GM12872 (cell line): ENCODE measurements around the gene UGGT1.

Experiments
- TF ChIP-seq, protein P1 (sequence below): IDR thresholded peaks from 3 replicates; pipeline ENCODE4 v1.5.1; 2011; ENCODE audit warnings: low read depth, mild to moderate bottlenecking, low read length, moderate library complexity; ENCODE audit not compliant: insufficient read depth

UGGT1 gene

DNA sequence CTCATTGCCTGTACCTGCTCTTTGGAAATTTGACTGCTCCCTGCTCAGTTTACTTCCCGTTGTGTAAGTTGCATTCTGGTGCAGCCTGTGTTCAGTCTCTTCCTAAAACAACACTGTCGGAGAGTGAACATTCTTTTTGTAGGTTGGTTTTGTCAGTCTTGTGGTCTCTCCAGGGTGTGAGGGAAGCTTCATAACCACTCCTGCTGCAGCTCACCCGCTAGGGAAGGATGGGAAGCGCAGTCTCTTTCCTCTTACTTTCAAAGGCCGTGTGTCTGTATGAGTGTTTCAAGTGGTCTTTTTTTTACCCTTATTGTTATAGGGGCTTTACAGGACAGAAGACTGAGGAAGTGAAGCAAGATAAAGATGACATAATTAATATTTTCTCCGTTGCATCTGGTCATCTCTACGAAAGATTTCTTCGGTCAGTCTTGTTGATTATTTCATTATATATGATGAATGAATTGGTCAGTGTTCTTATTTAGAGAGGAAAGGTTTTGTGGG, 87.2 kb downstream of the UGGT1 start:
- TF ChIP-seq, protein P1, sequence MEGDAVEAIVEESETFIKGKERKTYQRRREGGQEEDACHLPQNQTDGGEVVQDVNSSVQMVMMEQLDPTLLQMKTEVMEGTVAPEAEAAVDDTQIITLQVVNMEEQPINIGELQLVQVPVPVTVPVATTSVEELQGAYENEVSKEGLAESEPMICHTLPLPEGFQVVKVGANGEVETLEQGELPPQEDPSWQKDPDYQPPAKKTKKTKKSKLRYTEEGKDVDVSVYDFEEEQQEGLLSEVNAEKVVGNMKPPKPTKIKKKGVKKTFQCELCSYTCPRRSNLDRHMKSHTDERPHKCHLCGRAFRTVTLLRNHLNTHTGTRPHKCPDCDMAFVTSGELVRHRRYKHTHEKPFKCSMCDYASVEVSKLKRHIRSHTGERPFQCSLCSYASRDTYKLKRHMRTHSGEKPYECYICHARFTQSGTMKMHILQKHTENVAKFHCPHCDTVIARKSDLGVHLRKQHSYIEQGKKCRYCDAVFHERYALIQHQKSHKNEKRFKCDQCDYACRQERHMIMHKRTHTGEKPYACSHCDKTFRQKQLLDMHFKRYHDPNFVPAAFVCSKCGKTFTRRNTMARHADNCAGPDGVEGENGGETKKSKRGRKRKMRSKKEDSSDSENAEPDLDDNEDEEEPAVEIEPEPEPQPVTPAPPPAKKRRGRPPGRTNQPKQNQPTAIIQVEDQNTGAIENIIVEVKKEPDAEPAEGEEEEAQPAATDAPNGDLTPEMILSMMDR, result no peak

DNA sequence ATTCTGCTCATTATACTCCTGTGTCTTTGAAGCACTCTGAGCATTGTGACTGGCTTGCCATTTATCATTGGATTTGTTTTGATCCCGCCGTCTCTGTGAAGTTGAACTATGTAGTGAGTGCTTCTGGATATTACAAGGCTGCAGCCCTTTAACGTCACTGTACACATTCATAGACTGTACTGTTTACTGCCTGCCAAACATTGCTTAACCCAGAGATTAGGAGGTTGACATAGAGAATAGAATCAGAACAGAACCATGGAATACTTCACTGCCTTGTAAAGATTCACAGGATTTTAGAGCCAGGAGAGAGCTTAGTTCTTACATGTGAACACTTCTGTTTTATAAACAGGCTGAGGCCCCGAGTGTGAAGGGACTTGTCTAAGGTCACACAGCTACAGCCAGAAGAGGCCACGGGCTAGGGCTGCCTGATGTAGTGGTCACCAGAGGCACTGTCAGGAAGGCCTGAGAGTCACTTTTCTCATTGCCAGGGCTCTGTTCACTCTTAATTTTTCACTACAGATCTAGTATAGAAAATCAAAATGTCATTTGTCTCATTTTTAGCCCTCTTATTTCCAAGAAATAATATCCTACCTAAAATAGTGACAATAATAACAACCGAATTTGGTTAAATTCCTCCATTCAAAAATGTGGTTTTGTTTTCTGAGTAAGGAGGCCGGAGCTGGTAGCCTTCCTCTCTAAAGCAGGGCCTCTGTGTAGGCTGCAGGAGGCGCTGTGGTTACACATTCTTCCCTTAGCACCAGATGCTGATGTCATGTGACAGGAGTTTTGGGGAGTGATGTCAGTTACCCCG, 87.9 kb downstream of the UGGT1 start:
- TF ChIP-seq, protein P1, result peak; percentile 63

DNA sequence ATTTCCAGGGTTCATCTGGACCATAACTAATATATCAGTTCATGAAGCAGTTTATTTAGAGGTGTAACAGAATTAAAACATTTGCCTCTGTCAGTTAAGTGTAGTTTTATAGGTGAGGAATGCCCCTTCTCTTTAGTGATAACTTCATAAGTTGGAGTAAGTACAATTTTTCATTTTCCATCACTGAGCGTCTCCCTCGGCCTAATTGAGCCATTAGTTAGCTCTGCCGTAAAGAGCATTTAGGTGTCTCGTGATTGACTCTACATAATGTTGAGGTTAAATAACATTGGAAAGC, 88.4 kb downstream of the UGGT1 start:
- TF ChIP-seq, protein P1, result no peak

DNA sequence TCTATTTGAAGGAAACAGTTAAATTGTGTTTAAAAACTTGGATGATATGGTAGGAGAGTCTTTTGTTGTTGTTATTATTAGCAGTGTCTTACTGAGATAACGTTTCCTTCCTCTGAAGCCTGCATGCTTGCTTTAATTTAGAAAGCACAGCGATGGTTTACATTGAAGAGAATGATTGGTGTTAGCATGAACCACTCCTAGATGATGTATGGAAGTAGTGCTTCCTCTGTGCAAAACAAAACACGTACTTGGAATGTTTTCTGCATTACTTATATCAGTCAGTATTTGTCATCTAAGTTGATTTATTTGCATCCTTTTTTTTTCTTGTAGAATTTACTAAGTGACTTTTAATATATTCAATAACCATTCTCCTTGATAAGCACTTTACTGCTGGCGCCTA, 89.0 kb downstream of the UGGT1 start:
- TF ChIP-seq, protein P1, result no peak

DNA sequence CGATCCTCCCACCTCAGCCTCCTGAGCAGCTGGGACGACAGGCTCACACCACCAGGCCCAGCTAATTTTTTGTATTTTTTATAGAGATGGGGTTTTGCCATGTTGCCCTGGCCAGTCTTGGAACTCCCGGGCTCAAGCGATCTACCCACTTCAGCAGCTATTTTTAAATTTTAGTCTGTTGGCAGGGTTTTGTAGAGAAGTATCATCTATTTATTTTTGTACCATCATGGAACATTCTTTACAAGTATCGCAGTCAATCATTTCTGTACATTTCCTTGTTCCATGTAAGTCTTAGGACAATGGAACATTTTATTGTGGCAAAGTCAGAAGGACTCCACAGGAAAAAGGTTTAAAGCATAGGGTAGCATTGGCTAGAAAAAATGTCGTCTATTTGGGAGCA, 94.6 kb downstream of the UGGT1 start:
- TF ChIP-seq, protein P1, result no peak

DNA sequence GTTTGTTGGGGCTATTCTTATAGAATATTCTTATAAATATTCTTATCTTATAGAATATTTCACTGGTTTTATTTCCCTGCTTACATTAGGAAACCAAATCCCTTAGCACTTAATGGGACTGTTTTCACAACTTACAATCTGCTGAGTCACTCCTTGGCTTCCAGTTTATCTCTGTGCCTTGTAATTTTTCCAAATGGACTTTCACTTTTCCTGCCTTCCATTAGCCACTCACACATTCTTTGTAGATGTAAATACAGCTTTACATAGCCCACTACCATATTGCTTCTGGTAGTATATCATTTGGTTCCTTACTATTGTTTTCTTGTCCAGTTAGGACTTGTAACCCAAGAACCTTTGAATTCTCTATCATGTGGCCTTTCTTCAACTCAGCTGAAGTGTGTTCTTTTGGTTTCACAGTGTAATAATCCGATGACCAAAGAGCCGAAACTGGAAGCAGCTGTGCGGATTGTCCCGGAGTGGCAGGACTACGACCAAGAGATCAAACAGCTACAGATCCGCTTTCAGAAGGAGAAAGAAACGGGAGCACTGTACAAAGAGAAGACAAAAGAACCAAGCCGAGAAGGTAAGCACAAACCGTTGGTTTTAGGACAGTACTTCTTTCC, 96.1 kb downstream of the UGGT1 start:
- TF ChIP-seq, protein P1, result no peak

DNA sequence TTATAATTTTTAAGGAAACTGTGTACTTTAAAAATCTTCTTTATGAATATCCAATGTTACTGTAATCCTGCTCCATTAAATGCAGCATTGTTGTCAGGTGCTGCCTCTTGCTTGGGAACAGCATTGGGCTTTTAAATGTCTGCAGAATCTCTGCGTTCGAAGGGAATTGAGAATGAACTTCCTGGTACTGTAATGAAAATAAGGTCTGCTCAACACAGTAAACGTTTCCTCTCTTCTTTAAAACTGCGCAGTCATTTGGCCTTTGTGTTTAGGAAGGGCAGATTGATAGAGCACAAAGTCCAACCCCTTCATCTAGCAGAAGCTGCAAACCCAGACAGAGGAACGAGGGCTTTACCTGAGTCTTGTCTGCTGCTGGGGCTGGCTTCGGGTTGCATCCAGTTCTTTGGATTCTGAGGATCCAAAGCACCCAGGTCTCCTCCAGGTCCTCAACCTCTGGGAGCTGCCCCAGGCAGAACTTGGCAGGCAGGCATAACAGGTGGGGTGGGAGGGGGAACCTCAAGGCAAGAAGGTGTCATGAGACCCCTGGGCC, 104.5 kb downstream of the UGGT1 start:
- TF ChIP-seq, protein P1, result no peak
